Measurements from ENCODE around the gene LPIN2. TPM values are rescaled to one million over a fixed set of nuclear protein-coding genes. Genes with fewer than 3 reads are reported as not detected.

The LPIN2 gene
- total and polyA plus RNA-seq, 10 donors, result 4.0 to 79.7 (median 51.3) TPM

GRCh38 chr18:3012136-3013023, 564 bp downstream of the LPIN2 start:
- intact Hi-C loops (cut with DNase I; ENCODE audit: low total_unique reads), result no loop called here
- TF ChIP-seq POLR2AphosphoS5 (IDR thresholded peaks at IDR 0.05) (peak in 2 of 3 donors; percentile 8 to 72), POLR2A (IDR thresholded peaks at IDR 0.05) (no peak)
- TF ChIP-seq, protein P1, sequence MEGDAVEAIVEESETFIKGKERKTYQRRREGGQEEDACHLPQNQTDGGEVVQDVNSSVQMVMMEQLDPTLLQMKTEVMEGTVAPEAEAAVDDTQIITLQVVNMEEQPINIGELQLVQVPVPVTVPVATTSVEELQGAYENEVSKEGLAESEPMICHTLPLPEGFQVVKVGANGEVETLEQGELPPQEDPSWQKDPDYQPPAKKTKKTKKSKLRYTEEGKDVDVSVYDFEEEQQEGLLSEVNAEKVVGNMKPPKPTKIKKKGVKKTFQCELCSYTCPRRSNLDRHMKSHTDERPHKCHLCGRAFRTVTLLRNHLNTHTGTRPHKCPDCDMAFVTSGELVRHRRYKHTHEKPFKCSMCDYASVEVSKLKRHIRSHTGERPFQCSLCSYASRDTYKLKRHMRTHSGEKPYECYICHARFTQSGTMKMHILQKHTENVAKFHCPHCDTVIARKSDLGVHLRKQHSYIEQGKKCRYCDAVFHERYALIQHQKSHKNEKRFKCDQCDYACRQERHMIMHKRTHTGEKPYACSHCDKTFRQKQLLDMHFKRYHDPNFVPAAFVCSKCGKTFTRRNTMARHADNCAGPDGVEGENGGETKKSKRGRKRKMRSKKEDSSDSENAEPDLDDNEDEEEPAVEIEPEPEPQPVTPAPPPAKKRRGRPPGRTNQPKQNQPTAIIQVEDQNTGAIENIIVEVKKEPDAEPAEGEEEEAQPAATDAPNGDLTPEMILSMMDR (IDR thresholded peaks at IDR 0.05 in 8 of 11, conservative IDR thresholded peaks at IDR 0.05 in 3 of 11), result no peak
- peak; percentile 93 for DNase-seq
- Histone ChIP-seq H3K9me3 (no peaks in the 10 kb centered on the region), H3K4me1 (peaks cover 44 to 91% (median 73%) of the 10 kb centered on the region in 6 donors), H3K27ac (peak overlapping the region; percentile 91 to 99 (median 96)), H3K27me3 (replicated peaks in 1 of 7) (no peaks in the 10 kb centered on the region), H3K4me3 (peak overlapping the region; percentile 59 to 91 (median 78)), H3K36me3 (peaks cover 0 to 32% (median 0%) of the 10 kb centered on the region in 6 donors)
- 1 to 2% (median 1%) methylated on average over 19 to 78 of the region's 78 CpGs for WGBS, 5 donors

DNA sequence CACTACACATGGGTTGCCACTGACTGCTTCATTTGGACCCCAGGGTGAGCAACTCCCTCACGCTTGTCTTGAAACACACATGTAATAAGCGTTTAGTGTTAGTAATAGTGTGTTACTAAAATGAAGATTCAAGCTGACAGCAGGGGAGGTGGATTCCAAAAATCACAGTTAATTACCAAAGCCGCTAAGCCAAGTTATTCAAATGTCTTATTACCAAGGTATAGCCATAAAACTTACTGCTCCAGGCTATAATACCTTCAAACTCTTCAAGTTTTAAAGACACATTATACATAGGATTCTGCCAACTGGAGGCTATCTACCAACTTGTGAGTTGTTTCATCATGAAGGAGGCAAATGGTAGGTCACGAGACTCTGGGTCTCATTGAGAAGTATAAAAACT, 2.9 kb downstream of the LPIN2 start:
- Histone ChIP-seq H3K4me1 (peaks cover 24 to 82% (median 50%) of the 10 kb centered on the region in 6 donors), H3K9me3 (no peaks in the 10 kb centered on the region), H3K27me3 (replicated peaks in 1 of 7) (no peaks in the 10 kb centered on the region), H3K4me3 (peak overlapping the region in 2 of 8 donors; percentile 6 to 85), H3K36me3 (peaks cover 0 to 53% (median 0%) of the 10 kb centered on the region in 6 donors), H3K27ac (peak overlapping the region in 4 of 8 donors; percentile 6 to 74 (median 35))
- WGBS, 5 donors, result 82 to 93% (median 89%) methylated on average over 4 of the region's 4 CpGs
- no peak for DNase-seq
- no peak for TF ChIP-seq POLR2A (IDR thresholded peaks at IDR 0.05)
- no peak for TF ChIP-seq POLR2AphosphoS5 (IDR thresholded peaks at IDR 0.05)
- TF ChIP-seq, protein P1 (IDR thresholded peaks at IDR 0.05 in 8 of 11, conservative IDR thresholded peaks at IDR 0.05 in 3 of 11), result no peak
- intact Hi-C loops (cut with DNase I; ENCODE audit: low total_unique reads), result no loop called here

- peak overlapping the region in 3 of 8 donors; percentile 5 to 74 (median 52) for H3K27ac ChIP-seq
- peaks cover 12 to 72% (median 35%) of the 10 kb centered on the region in 6 donors for H3K4me1 ChIP-seq
- no peaks in the 10 kb centered on the region for H3K27me3 ChIP-seq (replicated peaks in 1 of 7)
- no peak overlapping the region for H3K4me3 ChIP-seq
- peaks cover 0 to 68% (median 3%) of the 10 kb centered on the region in 6 donors for H3K36me3 ChIP-seq
- DNase-seq, result no peak
- TF ChIP-seq POLR2A (IDR thresholded peaks at IDR 0.05) (no peak), POLR2AphosphoS5 (IDR thresholded peaks at IDR 0.05) (no peak)
- TF ChIP-seq, protein P1 (IDR thresholded peaks at IDR 0.05 in 8 of 11, conservative IDR thresholded peaks at IDR 0.05 in 3 of 11), result no peak
- H3K9me3 ChIP-seq, result no peaks in the 10 kb centered on the region
- 65 to 78% (median 72%) methylated on average over 4 of the region's 4 CpGs for WGBS, 5 donors
- intact Hi-C loops (cut with DNase I; ENCODE audit: low total_unique reads), result no loop called here
Observed at GRCh38 chr18:3008541-3008940, 4.4 kb downstream of the LPIN2 start.

DNA sequence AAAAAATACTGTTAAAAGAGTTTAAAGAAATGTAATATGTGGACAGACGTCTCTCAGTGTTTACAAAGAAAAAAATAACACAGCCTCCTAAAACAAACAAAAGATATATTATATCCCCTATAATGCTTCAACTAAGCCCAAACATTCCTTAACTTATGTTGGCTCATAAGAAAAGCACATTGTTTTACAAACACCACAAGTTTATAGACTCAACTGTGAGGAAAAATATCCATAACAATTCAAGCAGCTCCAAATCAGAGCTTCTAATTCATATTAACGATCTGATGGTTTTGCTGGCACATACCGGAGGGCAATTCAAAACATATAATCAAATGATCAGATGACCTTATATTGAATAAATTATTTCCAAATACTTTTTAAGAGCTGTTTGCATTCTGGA, 5.5 kb downstream of the LPIN2 start:
- intact Hi-C loops (cut with DNase I; ENCODE audit: low total_unique reads), result no loop called here
- TF ChIP-seq POLR2A (IDR thresholded peaks at IDR 0.05) (no peak), POLR2AphosphoS5 (IDR thresholded peaks at IDR 0.05) (no peak)
- TF ChIP-seq, protein P1 (IDR thresholded peaks at IDR 0.05 in 8 of 11, conservative IDR thresholded peaks at IDR 0.05 in 3 of 11), result no peak
- DNase-seq, result no peak
- H3K9me3 ChIP-seq, result no peaks in the 10 kb centered on the region
- H3K4me1 ChIP-seq, result peaks cover 12 to 70% (median 34%) of the 10 kb centered on the region in 6 donors
- no peaks in the 10 kb centered on the region for H3K27me3 ChIP-seq (replicated peaks in 1 of 7)
- no peak overlapping the region for H3K4me3 ChIP-seq
- no peak overlapping the region for H3K27ac ChIP-seq
- peaks cover 0 to 78% (median 3%) of the 10 kb centered on the region in 6 donors for H3K36me3 ChIP-seq
- WGBS, 5 donors, result 89 to 95% (median 93%) methylated on average over 3 of the region's 3 CpGs

All from spleen (tissue), 11 donors.